H9 (cell line): ENCODE results near the gene TTC7B. TPM values are rescaled to one million over a fixed set of nuclear protein-coding genes. Genes with fewer than 3 reads are reported as not detected.

ENCODE experiments used
- DNase-seq: peaks from one replicate; pipeline ENCODE4 v3.0.0-alpha.2; 2017
- H2AFZ ChIP-seq: one replicate; pipeline ENCODE4 v1.6.1; 2013; ENCODE audit warnings: mild to moderate bottlenecking, low read length, control low read depth, moderate library complexity
- H2AK5ac ChIP-seq: 2 replicates; pipeline ENCODE4 v1.6.1; 2013; ENCODE audit warnings: low read length, control low read depth, mixed read lengths; ENCODE audit not compliant: insufficient read length
- H2BK120ac ChIP-seq: one replicate; pipeline ENCODE4 v1.6.1; 2013; ENCODE audit warnings: low read depth, mild to moderate bottlenecking, low read length, control low read depth, inconsistent platforms; ENCODE audit not compliant: poor library complexity, severe bottlenecking
- H2BK12ac ChIP-seq: 2 replicates; pipeline ENCODE4 v1.6.1; 2013; ENCODE audit warnings: low read length, control low read depth, mixed read lengths, low read depth; ENCODE audit not compliant: insufficient read length
- H2BK15ac ChIP-seq: 2 replicates; pipeline ENCODE4 v1.6.1; 2013; ENCODE audit warnings: low read depth, low read length, control low read depth
- H2BK20ac ChIP-seq: one replicate; pipeline ENCODE4 v1.6.1; 2013; ENCODE audit warnings: low read depth, mild to moderate bottlenecking, low read length, control low read depth, inconsistent platforms; ENCODE audit not compliant: poor library complexity, severe bottlenecking
- H2BK5ac ChIP-seq: 2 replicates; pipeline ENCODE4 v1.6.1; 2013; ENCODE audit warnings: low read length, control low read depth, mixed read lengths; ENCODE audit not compliant: insufficient read length
- H3K14ac ChIP-seq: 2 replicates; pipeline ENCODE4 v1.6.1; 2013; ENCODE audit warnings: low read length, control low read depth; ENCODE audit not compliant: insufficient read depth
- H3K18ac ChIP-seq: 2 replicates; pipeline ENCODE4 v1.6.1; 2013; ENCODE audit warnings: low read depth, mild to moderate bottlenecking, mixed read lengths, low read length, control low read depth; ENCODE audit not compliant: insufficient read length
- H3K23ac ChIP-seq: 2 replicates; pipeline ENCODE4 v1.6.1; 2013; ENCODE audit warnings: low read length, control low read depth, mixed read lengths, low read depth; ENCODE audit not compliant: insufficient read length
- H3K23me2 ChIP-seq: 2 replicates; pipeline ENCODE4 v1.6.1; 2013; ENCODE audit warnings: low read depth, mild to moderate bottlenecking, mixed read lengths, low read length, control low read depth; ENCODE audit not compliant: insufficient read length, poor library complexity, severe bottlenecking
- H3K27ac ChIP-seq: 2 replicates; pipeline ENCODE4 v1.5.1; 2013; ENCODE audit warnings: low read length, control low read depth, mixed read lengths, low read depth; ENCODE audit not compliant: insufficient read length
- H3K27me3 ChIP-seq: 2 replicates; pipeline ENCODE4 v1.6.1; 2013; ENCODE audit warnings: low read length, control low read depth, inconsistent platforms; ENCODE audit not compliant: insufficient read depth
- H3K4ac ChIP-seq: 2 replicates; pipeline ENCODE4 v1.6.1; 2013; ENCODE audit warnings: low read depth, mild to moderate bottlenecking, control low read depth, inconsistent platforms, low read length, moderate library complexity
- H3K4me1 ChIP-seq: 2 replicates; pipeline ENCODE4 v1.6.1; 2013; ENCODE audit warnings: low read length, control low read depth, inconsistent platforms; ENCODE audit not compliant: insufficient read depth
- H3K4me2 ChIP-seq: 2 replicates; pipeline ENCODE4 v1.6.1; 2013; ENCODE audit warnings: low read length, control low read depth, mixed read lengths; ENCODE audit not compliant: insufficient read length, insufficient read depth
- H3K56ac ChIP-seq: 2 replicates; pipeline ENCODE4 v1.6.1; 2013; ENCODE audit warnings: low read depth, mild to moderate bottlenecking, mixed read lengths, low read length, control low read depth; ENCODE audit not compliant: insufficient read length
- H3K79me1 ChIP-seq: 2 replicates; pipeline ENCODE4 v1.6.1; 2013; ENCODE audit warnings: low read depth, mild to moderate bottlenecking, moderate library complexity, low read length, control low read depth, inconsistent platforms; ENCODE audit not compliant: insufficient read depth, poor library complexity, severe bottlenecking
- H3K79me2 ChIP-seq: 2 replicates; pipeline ENCODE4 v1.6.1; 2013; ENCODE audit warnings: low read length, control low read depth, inconsistent platforms; ENCODE audit not compliant: insufficient read depth
- H3K9ac ChIP-seq: 2 replicates; pipeline ENCODE4 v1.6.1; 2013; ENCODE audit warnings: low read length, control low read depth, mixed read lengths; ENCODE audit not compliant: insufficient read length; ENCODE audit errors: extremely low read depth
- H3K9me3 ChIP-seq: one replicate; pipeline ENCODE4 v1.6.1; 2013; ENCODE audit warnings: low read depth, low read length, inconsistent platforms; ENCODE audit not compliant: control insufficient read depth
- H3T11ph ChIP-seq: one replicate; pipeline ENCODE4 v1.6.1; 2013; ENCODE audit warnings: mild to moderate bottlenecking, low read length, control low read depth, inconsistent platforms
- H4K20me1 ChIP-seq: one replicate; pipeline ENCODE4 v1.6.1; 2013; ENCODE audit not compliant: control insufficient read depth, insufficient read length, insufficient read depth
- H4K5ac ChIP-seq: 2 replicates; pipeline ENCODE4 v1.6.1; 2013; ENCODE audit warnings: low read depth, mild to moderate bottlenecking, mixed read lengths, low read length, control low read depth; ENCODE audit not compliant: insufficient read length
- H4K8ac ChIP-seq: replicated peaks from 2 replicates; pipeline ENCODE4 v1.6.1; 2013; ENCODE audit warnings: low read length, control low read depth, mixed read lengths, low read depth; ENCODE audit not compliant: insufficient read length
- H4K91ac ChIP-seq: 2 replicates; pipeline ENCODE4 v1.6.1; 2013; ENCODE audit warnings: low read depth, mild to moderate bottlenecking, moderate library complexity, mixed read lengths, low read length, control low read depth; ENCODE audit not compliant: insufficient read length
- H3K27ac Mint-ChIP-seq, 3 experiments: 2 replicates in 2 of 3; 3 replicates in 1 of 3; pipeline ENCODE4 v1.8.0; 2020 to 2021; ENCODE audit warnings: mixed read lengths in 3 of 3, mild to moderate bottlenecking in 1 of 3, moderate library complexity in 1 of 3
- H3K27me3 Mint-ChIP-seq: 2 replicates; pipeline ENCODE4 v1.8.0; 2021; ENCODE audit warnings: low read depth, mild to moderate bottlenecking, moderate library complexity, mixed read lengths
- H3K36me3 Mint-ChIP-seq, 3 experiments: 2 replicates in 2 of 3; 3 replicates in 1 of 3; pipeline ENCODE4 v1.8.0; 2020 to 2021; ENCODE audit warnings: low read depth in 3 of 3, mixed read lengths in 3 of 3; ENCODE audit not compliant: insufficient read depth in 1 of 3
- H3K4me1 Mint-ChIP-seq, 2 experiments: 2 replicates each; pipeline ENCODE4 v1.8.0; 2020; ENCODE audit warnings: mixed read lengths in 2 of 2
- H3K4me3 Mint-ChIP-seq, 2 experiments: 2 replicates in 1 of 2; 3 replicates in 1 of 2; pipeline ENCODE4 v1.8.0; 2020 to 2021; ENCODE audit warnings: mild to moderate bottlenecking in 2 of 2, mixed read lengths in 2 of 2, moderate library complexity in 1 of 2
- H3K9me3 Mint-ChIP-seq, 2 experiments: 2 replicates in 1 of 2; 3 replicates in 1 of 2; pipeline ENCODE4 v1.8.0; 2020; ENCODE audit warnings: mild to moderate bottlenecking in 2 of 2, mixed read lengths in 2 of 2, moderate library complexity in 1 of 2
- CTCF ChIP-seq: fragments of 200-600 bp; sonication (generic); conservative IDR thresholded peaks from 3 replicates; pipeline ENCODE4 v1.8.0; 2021; ENCODE audit warnings: antibody characterized with exemption, mild to moderate bottlenecking
- WGBS: extraction: QIAGEN DNeasy Blood & Tissue Kit; methylation state at CpG from one replicate; pipeline ENCODE4 v1.1.7; 2013; ENCODE audit warnings: missing lambda C conversion rate, low lambda C conversion rate, mixed read lengths; ENCODE audit not compliant: insufficient read length; ENCODE audit errors: extremely low coverage; 5-methylcytosine and 5-hydroxymethylcytosine counted together
- total RNA-seq: library from RNA; stranded (reverse); gene quantifications from 2 replicates; pipeline ENCODE4 v1.2.1, GENCODE V29; 2021

The TTC7B gene
- total RNA-seq, 1 experiment from 2014 or later, result 33.7 TPM

GRCh38 chr14:90810806-90811205 lies 5.4 kb downstream of the TTC7B start:
- Histone ChIP-seq H3K79me1 (no peaks in the 10 kb centered on the region), H3K56ac (no peak overlapping the region), H4K8ac (no peak overlapping the region), H3K23ac (no peak overlapping the region), H3K9ac (no peak overlapping the region), H2BK12ac (no peak overlapping the region), H2BK20ac (no peak overlapping the region), H3K9me3 (no peaks in the 10 kb centered on the region), H2BK5ac (no peak overlapping the region), H2AFZ (no peak overlapping the region), H2BK15ac (no peak overlapping the region), H2BK120ac (no peak overlapping the region), H3K27ac (no peak overlapping the region), H3K23me2 (peaks cover 4% of the 10 kb centered on the region), H3K27me3 (no peaks in the 10 kb centered on the region), H3T11ph (no peak overlapping the region), H3K4me1 (no peaks in the 10 kb centered on the region), H3K4ac (no peak overlapping the region), H3K14ac (no peak overlapping the region), H3K79me2 (no peaks in the 10 kb centered on the region), H2AK5ac (no peak overlapping the region), H4K5ac (no peak overlapping the region), H3K18ac (no peak overlapping the region), H3K4me2 (no peak overlapping the region), H4K20me1 (no peaks in the 10 kb centered on the region), H4K91ac (no peak overlapping the region)
- WGBS, result no CpG with 5 or more reads among the region's 5 CpGs
- no peaks in the 10 kb centered on the region; a peak in 1 of 7 replicates for H3K36me3 Mint-ChIP-seq
- H3K4me3 Mint-ChIP-seq, result no peak overlapping the region
- peaks cover 13% of the 10 kb centered on the region for H3K27me3 Mint-ChIP-seq
- peaks cover 11 to 12% of the 10 kb centered on the region in 2 experiments for H3K4me1 Mint-ChIP-seq
- DNase-seq, result no peak
- no peaks in the 10 kb centered on the region for H3K9me3 Mint-ChIP-seq
- H3K27ac Mint-ChIP-seq, result no peak overlapping the region
- TF ChIP-seq CTCF, result no peak
